Osteoblast (primary cell): ENCODE measurements around the gene SLC46A2. TPM values are rescaled to one million over a fixed set of nuclear protein-coding genes. Genes with fewer than 3 reads are reported as not detected.

ENCODE experiments used
- DNase-seq: peaks from one replicate; pipeline ENCODE4 v3.0.0; 2011; ENCODE audit warnings: low spot score, mixed read lengths; ENCODE audit not compliant: insufficient read length; ENCODE audit errors: missing footprints
- H2AFZ ChIP-seq: 2 replicates; pipeline ENCODE4 v1.6.0; 2011; ENCODE audit warnings: mild to moderate bottlenecking, low read length
- H3K27ac ChIP-seq: 2 replicates; pipeline ENCODE4 v1.5.1; 2011; ENCODE audit warnings: mild to moderate bottlenecking, low read depth, low read length, moderate library complexity
- H3K27me3 ChIP-seq: 2 replicates; pipeline ENCODE4 v1.6.0; 2012; ENCODE audit warnings: mild to moderate bottlenecking, control low read depth, inconsistent platforms, low read length, moderate library complexity; ENCODE audit not compliant: insufficient read depth
- H3K36me3 ChIP-seq: 2 replicates; pipeline ENCODE4 v1.5.1; 2011; ENCODE audit warnings: mild to moderate bottlenecking, low read length, control low read depth, moderate library complexity; ENCODE audit not compliant: insufficient read depth
- H3K4me1 ChIP-seq: 2 replicates; pipeline ENCODE4 v1.5.1; 2011; ENCODE audit warnings: mild to moderate bottlenecking, low read length, control low read depth, moderate library complexity; ENCODE audit not compliant: insufficient read depth
- H3K4me2 ChIP-seq: 2 replicates; pipeline ENCODE4 v1.6.0; 2011; ENCODE audit warnings: mild to moderate bottlenecking, low read length; ENCODE audit not compliant: insufficient read depth
- H3K4me3 ChIP-seq: fragments of 200-600 bp; sonication (generic); 3 replicates; pipeline ENCODE4 v1.5.1; 2012; ENCODE audit warnings: mild to moderate bottlenecking, low read length, inconsistent platforms; ENCODE audit not compliant: insufficient read depth
- H3K79me2 ChIP-seq: 2 replicates; pipeline ENCODE4 v1.6.0; 2012; ENCODE audit warnings: mild to moderate bottlenecking, low read length, control low read depth, inconsistent platforms; ENCODE audit not compliant: insufficient read depth
- H3K9me3 ChIP-seq: 2 replicates; pipeline ENCODE4 v1.5.1; 2011; ENCODE audit warnings: low read depth, low read length, control low read depth
- H4K20me1 ChIP-seq: 2 replicates; pipeline ENCODE4 v1.6.0; 2012; ENCODE audit warnings: mild to moderate bottlenecking, low read length, control low read depth; ENCODE audit not compliant: insufficient read depth
- CTCF ChIP-seq: IDR thresholded peaks from 2 replicates; pipeline ENCODE4 v1.5.1; 2011; ENCODE audit warnings: mild to moderate bottlenecking, low read depth, low read length, moderate library complexity; ENCODE audit errors: extremely low read depth
- total RNA-seq: library from RNA; depleted of rRNA; stranded (reverse); fragments of >200 nt; gene quantifications from 2 replicates; pipeline ENCODE4 v1.2.3, GENCODE V29; 2012

The SLC46A2 gene
- total RNA-seq, 1 donor = under 0.01 TPM

- Histone ChIP-seq H4K20me1 (no peaks in the 10 kb centered on the region), H3K27me3 (peaks cover 36% of the 10 kb centered on the region), H3K36me3 (no peaks in the 10 kb centered on the region), H3K4me2 (no peak overlapping the region), H3K4me1 (peaks cover 3% of the 10 kb centered on the region), H3K79me2 (no peaks in the 10 kb centered on the region), H2AFZ (no peak overlapping the region), H3K27ac (no peak overlapping the region), H3K4me3 (no peak overlapping the region), H3K9me3 (no peaks in the 10 kb centered on the region)
- no peak for TF ChIP-seq CTCF
- no peak for DNase-seq
These were observed 26.6 kb upstream of the SLC46A2 start for GRCh38 chr9:112917047-112917986.

GRCh38 chr9:112914524-112914923, 23.8 kb upstream of the SLC46A2 start:
- Histone ChIP-seq H3K36me3 (no peaks in the 10 kb centered on the region), H2AFZ (no peak overlapping the region), H3K27me3 (peaks cover 37% of the 10 kb centered on the region), H3K4me3 (no peak overlapping the region), H4K20me1 (no peaks in the 10 kb centered on the region), H3K9me3 (no peaks in the 10 kb centered on the region), H3K27ac (no peak overlapping the region), H3K79me2 (no peaks in the 10 kb centered on the region), H3K4me2 (no peak overlapping the region), H3K4me1 (no peaks in the 10 kb centered on the region)
- no peak for TF ChIP-seq CTCF
- no peak for DNase-seq

- Histone ChIP-seq H3K4me1 (no peaks in the 10 kb centered on the region), H3K36me3 (no peaks in the 10 kb centered on the region), H4K20me1 (no peaks in the 10 kb centered on the region), H3K27ac (no peak overlapping the region), H3K9me3 (no peaks in the 10 kb centered on the region), H3K27me3 (peaks cover 33% of the 10 kb centered on the region), H3K79me2 (no peaks in the 10 kb centered on the region), H2AFZ (no peak overlapping the region), H3K4me2 (no peak overlapping the region), H3K4me3 (no peak overlapping the region)
- no peak for TF ChIP-seq CTCF
- no peak for DNase-seq
These were observed 22.6 kb upstream of the SLC46A2 start for GRCh38 chr9:112913326-112913725.

DNA sequence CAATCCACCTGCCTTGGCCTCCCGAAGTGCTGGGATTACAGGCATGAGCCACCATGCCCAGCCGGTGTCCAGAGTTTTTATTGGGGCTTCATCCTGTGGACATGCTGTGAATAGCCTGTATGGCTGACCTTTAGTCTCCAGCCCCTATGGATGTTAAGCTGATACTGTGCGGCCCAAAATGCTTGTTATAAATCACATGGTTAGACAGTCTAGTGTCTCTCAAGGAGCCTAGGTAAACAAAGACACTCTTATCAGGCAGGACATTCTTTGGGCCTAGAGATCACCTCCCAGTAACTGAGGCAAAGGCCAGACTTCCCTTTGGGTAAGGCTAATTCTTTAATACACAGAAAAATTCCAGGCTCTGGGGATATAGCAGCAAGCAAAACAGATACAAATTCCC, 22.0 kb upstream of the SLC46A2 start:
- H3K4me3 ChIP-seq = no peak overlapping the region
- DNase-seq = no peak
- H3K36me3 ChIP-seq = no peaks in the 10 kb centered on the region
- H2AFZ ChIP-seq = no peak overlapping the region
- no peak overlapping the region for H3K4me2 ChIP-seq
- no peaks in the 10 kb centered on the region for H3K79me2 ChIP-seq
- no peaks in the 10 kb centered on the region for H3K4me1 ChIP-seq
- H3K27me3 ChIP-seq = peaks cover 32% of the 10 kb centered on the region
- no peak overlapping the region for H3K27ac ChIP-seq
- no peaks in the 10 kb centered on the region for H3K9me3 ChIP-seq
- no peak for TF ChIP-seq CTCF
- H4K20me1 ChIP-seq = no peaks in the 10 kb centered on the region
